Measurements from ENCODE around the gene COL19A1.
"Not testable (repeated sequence)": the region's sequence is repeated elsewhere in the genome, so short reads cannot be mapped to it uniquely, and the experiment has no call there.

COL19A1 gene

DNA sequence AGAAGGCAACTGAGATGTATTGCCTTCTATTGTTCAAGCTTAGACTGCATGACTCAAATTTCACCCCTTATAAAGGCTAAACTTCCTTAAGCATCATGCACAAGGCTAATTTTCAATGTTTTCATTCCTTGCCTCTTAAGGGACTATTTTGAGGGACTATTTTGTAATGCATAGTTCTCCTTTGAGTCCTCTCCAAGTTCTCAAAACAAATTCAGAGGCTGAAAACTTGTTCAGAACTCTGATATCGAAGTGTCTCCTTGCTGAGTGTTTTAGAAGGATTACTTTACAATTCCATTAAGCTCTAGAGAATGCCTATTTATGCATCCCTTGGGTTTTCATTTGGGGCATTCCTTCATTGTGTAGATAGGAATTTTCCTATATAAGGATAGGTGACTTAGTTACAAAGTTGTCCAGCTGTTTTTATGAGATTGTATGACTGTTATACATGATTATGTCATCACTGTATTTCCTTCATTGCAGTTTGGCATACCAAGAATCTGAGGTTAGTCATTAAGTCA, 41.7 kb downstream of the COL19A1 start:
- no peak overlapping the region for H3K9ac ChIP-seq (ENCODE audit: low read length)
- H3K4me3 ChIP-seq (ENCODE audit: low read length), result no peak overlapping the region
- DNase-seq (ENCODE audit: low read depth), result peak; percentile 83
- H3K27me3 ChIP-seq (replicated peaks; ENCODE audit: control insufficient read depth, insufficient read depth, low read length), result no peaks in the 10 kb centered on the region
- H3K36me3 ChIP-seq (ENCODE audit: control insufficient read depth, insufficient read depth, low read length, severe bottlenecking), result no peaks in the 10 kb centered on the region
- no peaks in the 10 kb centered on the region for H3K9me3 ChIP-seq (ENCODE audit: control insufficient read depth, low read length)
- H3K4me1 ChIP-seq (ENCODE audit: control insufficient read depth, insufficient read depth, low read length), result peaks cover 8% of the 10 kb centered on the region

DNA sequence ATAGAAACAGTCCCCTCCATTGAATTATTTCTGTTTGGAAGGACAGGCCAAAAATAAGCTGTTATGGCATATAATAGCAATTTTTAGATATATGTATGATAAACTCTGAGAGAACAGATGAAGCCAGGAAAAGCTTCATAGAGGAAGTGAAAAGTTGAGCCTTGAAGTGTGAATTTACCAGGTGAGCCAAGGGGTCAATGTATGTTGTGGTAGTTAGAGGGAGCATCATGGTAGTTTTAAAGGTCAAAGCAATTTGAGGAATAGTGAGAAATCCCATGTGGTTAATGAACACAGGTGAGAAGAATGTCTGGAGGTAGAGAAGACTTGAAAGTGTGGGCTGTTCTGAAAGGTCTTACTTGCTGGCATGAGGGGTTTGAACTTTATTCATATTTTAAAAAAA, 47.0 kb downstream of the COL19A1 start:
- no peak overlapping the region for H3K4me3 ChIP-seq (ENCODE audit: low read length)
- no peak for DNase-seq (ENCODE audit: low read depth)
- no peaks in the 10 kb centered on the region for H3K36me3 ChIP-seq (ENCODE audit: control insufficient read depth, insufficient read depth, low read length, severe bottlenecking)
- no peaks in the 10 kb centered on the region for H3K9me3 ChIP-seq (ENCODE audit: control insufficient read depth, low read length)
- H3K4me1 ChIP-seq (ENCODE audit: control insufficient read depth, insufficient read depth, low read length), result no peaks in the 10 kb centered on the region
- H3K9ac ChIP-seq (ENCODE audit: low read length), result no peak overlapping the region
- H3K27me3 ChIP-seq (replicated peaks; ENCODE audit: control insufficient read depth, insufficient read depth, low read length), result no peaks in the 10 kb centered on the region

DNA sequence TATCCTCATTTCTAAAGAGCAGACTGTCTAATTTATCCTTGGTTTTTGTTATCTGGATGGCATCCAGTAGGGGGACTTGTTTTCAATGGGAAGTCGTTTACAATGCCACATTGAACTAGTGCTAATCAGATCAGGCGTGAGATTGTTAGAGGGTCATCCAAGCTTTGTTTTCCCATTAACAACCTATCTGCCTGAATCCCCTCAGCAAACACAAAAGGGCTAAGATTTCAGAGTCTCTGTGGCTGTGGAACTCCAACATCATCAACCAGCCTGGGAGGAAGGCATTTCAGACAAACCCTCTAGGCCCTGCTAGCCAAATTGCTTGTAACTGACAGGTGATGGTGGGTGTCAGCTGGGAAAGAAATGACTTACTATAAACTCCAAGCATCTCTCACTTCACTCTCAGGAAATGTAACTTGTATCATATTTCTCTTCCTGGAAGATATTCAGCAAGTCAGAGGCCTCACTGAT, 47.7 kb downstream of the COL19A1 start:
- Histone ChIP-seq H3K27me3 (replicated peaks; ENCODE audit: control insufficient read depth, insufficient read depth, low read length) (no peaks in the 10 kb centered on the region), H3K4me1 (ENCODE audit: control insufficient read depth, insufficient read depth, low read length) (no peaks in the 10 kb centered on the region), H3K9me3 (ENCODE audit: control insufficient read depth, low read length) (no peaks in the 10 kb centered on the region), H3K4me3 (ENCODE audit: low read length) (no peak overlapping the region), H3K9ac (ENCODE audit: low read length) (no peak overlapping the region), H3K36me3 (ENCODE audit: control insufficient read depth, insufficient read depth, low read length, severe bottlenecking) (no peaks in the 10 kb centered on the region)
- no peak for DNase-seq (ENCODE audit: low read depth)

DNA sequence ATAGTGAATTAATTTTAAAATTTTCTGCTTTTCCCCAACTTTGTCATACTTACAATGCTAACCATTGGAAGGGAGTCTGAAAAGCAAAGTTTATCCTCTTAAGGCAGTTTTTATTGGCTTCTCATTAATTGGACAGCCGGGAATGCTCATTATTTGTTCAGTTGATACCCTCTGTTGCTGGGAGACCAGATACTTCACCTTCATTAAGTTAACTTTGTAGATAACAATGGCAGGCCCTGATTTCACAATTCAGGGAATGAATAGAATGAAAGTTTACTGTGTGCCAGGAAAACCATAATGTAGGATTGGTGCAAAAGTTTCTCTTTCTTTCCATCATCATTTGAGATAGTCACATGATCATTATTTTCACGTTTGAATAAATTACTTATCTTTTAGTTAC, 49.0 kb downstream of the COL19A1 start:
- no peaks in the 10 kb centered on the region for H3K27me3 ChIP-seq (replicated peaks; ENCODE audit: control insufficient read depth, insufficient read depth, low read length)
- DNase-seq (ENCODE audit: low read depth), result no peak
- H3K9ac ChIP-seq (ENCODE audit: low read length), result no peak overlapping the region
- no peaks in the 10 kb centered on the region for H3K9me3 ChIP-seq (ENCODE audit: control insufficient read depth, low read length)
- H3K4me1 ChIP-seq (ENCODE audit: control insufficient read depth, insufficient read depth, low read length), result no peaks in the 10 kb centered on the region
- H3K36me3 ChIP-seq (ENCODE audit: control insufficient read depth, insufficient read depth, low read length, severe bottlenecking), result no peaks in the 10 kb centered on the region
- no peak overlapping the region for H3K4me3 ChIP-seq (ENCODE audit: low read length)

DNA sequence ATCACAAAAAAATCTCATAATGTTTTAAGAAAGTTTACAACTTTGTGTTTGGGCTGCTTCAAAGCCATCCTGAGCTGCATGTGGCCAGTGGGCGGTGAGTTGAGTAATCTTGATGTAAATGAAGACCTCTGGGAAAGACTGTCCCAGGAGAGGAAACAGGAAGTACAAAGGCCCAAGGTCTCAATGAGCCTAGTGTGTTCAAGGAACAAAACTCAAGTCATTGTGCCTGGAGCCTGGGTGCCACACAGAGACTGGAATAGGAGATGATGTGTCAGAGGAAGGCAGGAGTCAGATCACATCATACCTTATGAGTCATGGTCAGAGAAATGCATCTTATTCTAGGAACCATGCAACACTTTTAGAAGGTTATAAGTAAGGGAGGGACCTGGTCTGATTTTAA, 51.5 kb downstream of the COL19A1 start:
- no peak overlapping the region for H3K4me3 ChIP-seq (ENCODE audit: low read length)
- no peaks in the 10 kb centered on the region for H3K27me3 ChIP-seq (replicated peaks; ENCODE audit: control insufficient read depth, insufficient read depth, low read length)
- peak; percentile 67 for DNase-seq (ENCODE audit: low read depth)
- H3K4me1 ChIP-seq (ENCODE audit: control insufficient read depth, insufficient read depth, low read length), result no peaks in the 10 kb centered on the region
- no peak overlapping the region for H3K9ac ChIP-seq (ENCODE audit: low read length)
- H3K36me3 ChIP-seq (ENCODE audit: control insufficient read depth, insufficient read depth, low read length, severe bottlenecking), result no peaks in the 10 kb centered on the region
- H3K9me3 ChIP-seq (ENCODE audit: control insufficient read depth, low read length), result no peaks in the 10 kb centered on the region

DNA sequence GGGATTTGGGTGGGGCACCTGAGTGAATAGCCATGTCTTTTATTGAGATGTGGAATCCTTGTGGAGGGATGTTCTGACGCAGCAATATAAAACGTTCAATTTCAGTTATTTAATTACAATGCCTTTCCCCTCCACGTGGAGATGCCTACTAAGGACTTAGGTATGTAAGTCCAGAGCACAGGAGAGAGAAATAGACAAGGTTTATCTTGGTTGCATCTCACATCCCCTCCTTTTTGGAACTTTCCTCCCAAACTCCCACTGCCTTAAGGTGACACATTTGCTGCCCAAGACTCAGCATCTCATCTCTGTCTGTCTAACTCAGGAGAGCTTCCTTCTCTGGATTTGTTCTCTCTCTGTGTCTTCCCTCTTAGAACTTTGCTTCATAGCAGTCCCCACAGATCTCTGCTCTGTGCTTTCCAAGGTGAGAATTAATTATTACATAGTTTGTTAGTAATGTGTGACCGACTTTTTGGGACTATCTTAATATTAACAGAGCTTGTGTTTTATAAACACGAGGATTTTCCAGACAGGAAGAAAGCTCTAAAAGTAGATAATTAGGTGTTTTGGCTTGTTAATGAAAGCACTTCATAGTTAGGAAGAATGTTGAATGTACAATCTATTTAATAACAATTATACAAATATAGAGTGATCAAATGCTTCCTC, 52.6 kb downstream of the COL19A1 start:
- Histone ChIP-seq H3K9ac (ENCODE audit: low read length) (no peak overlapping the region), H3K36me3 (ENCODE audit: control insufficient read depth, insufficient read depth, low read length, severe bottlenecking) (no peaks in the 10 kb centered on the region), H3K9me3 (ENCODE audit: control insufficient read depth, low read length) (no peaks in the 10 kb centered on the region), H3K4me3 (ENCODE audit: low read length) (no peak overlapping the region), H3K27me3 (replicated peaks; ENCODE audit: control insufficient read depth, insufficient read depth, low read length) (no peaks in the 10 kb centered on the region), H3K4me1 (ENCODE audit: control insufficient read depth, insufficient read depth, low read length) (no peaks in the 10 kb centered on the region)
- no peak for DNase-seq (ENCODE audit: low read depth)

DNA sequence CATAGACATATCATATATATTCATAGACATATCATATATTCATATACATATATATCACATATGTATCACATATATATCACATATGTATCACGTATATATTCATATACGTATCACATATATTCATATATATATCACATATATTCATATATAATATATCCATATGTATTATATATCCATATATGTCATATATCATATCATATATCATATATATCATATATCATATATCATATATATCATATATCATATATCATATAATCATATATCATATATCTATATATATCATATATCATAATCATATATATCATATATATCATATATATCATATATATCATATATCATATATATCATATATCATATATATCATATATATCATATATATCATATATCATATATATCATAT, 54.7 kb downstream of the COL19A1 start:
- not testable (repeated sequence) for H3K9me3 ChIP-seq (ENCODE audit: control insufficient read depth, low read length); H3K9ac ChIP-seq (ENCODE audit: low read length); H3K4me1 ChIP-seq (ENCODE audit: control insufficient read depth, insufficient read depth, low read length); H3K4me3 ChIP-seq (ENCODE audit: low read length); H3K36me3 ChIP-seq (ENCODE audit: control insufficient read depth, insufficient read depth, low read length, severe bottlenecking); DNase-seq (ENCODE audit: low read depth); H3K27me3 ChIP-seq (replicated peaks; ENCODE audit: control insufficient read depth, insufficient read depth, low read length)

DNA sequence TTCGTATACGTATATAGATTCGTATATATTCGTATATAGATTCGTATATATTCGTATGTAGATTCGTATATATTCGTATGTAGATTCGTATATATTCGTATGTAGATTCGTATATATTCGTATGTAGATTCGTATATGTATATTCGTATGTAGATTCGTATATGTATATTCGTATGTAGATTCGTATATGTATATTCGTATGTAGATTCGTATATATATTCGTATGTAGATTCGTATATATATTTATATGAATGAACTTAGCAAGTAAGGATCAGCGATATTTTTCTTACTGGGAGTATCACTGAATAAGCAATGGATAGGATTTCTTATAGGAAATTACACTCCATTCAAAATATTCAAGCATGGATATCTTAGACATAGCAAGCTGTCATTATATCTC, 55.3 kb downstream of the COL19A1 start:
- H3K4me1 ChIP-seq (ENCODE audit: control insufficient read depth, insufficient read depth, low read length); H3K36me3 ChIP-seq (ENCODE audit: control insufficient read depth, insufficient read depth, low read length, severe bottlenecking); H3K9me3 ChIP-seq (ENCODE audit: control insufficient read depth, low read length); H3K27me3 ChIP-seq (replicated peaks; ENCODE audit: control insufficient read depth, insufficient read depth, low read length); H3K4me3 ChIP-seq (ENCODE audit: low read length); H3K9ac ChIP-seq (ENCODE audit: low read length); DNase-seq (ENCODE audit: low read depth): not testable (repeated sequence)

DNA sequence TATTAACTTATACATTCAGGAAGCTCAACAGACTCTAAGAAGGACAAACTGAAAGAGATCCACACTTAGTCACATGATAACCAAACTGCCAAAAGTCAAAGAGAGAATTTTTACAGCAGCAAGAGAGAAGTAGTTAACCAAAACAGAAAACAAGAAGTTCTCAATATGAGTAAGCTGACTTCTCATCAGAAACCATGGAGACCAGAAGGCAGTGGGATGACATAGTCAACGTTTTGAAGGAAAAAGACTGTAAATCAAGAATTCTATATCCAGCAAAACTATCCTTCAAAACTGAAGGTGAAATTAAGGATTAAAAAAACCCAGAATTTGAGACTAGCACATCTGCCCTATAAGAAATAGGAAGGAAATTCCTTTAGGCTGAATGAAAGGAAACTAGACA, 60.4 kb downstream of the COL19A1 start:
- H3K4me1 ChIP-seq (ENCODE audit: control insufficient read depth, insufficient read depth, low read length), result no peaks in the 10 kb centered on the region
- H3K9ac ChIP-seq (ENCODE audit: low read length), result no peak overlapping the region
- H3K9me3 ChIP-seq (ENCODE audit: control insufficient read depth, low read length), result peaks cover 22% of the 10 kb centered on the region
- no peak overlapping the region for H3K4me3 ChIP-seq (ENCODE audit: low read length)
- H3K27me3 ChIP-seq (replicated peaks; ENCODE audit: control insufficient read depth, insufficient read depth, low read length), result no peaks in the 10 kb centered on the region
- no peak for DNase-seq (ENCODE audit: low read depth)
- H3K36me3 ChIP-seq (ENCODE audit: control insufficient read depth, insufficient read depth, low read length, severe bottlenecking), result no peaks in the 10 kb centered on the region

DNA sequence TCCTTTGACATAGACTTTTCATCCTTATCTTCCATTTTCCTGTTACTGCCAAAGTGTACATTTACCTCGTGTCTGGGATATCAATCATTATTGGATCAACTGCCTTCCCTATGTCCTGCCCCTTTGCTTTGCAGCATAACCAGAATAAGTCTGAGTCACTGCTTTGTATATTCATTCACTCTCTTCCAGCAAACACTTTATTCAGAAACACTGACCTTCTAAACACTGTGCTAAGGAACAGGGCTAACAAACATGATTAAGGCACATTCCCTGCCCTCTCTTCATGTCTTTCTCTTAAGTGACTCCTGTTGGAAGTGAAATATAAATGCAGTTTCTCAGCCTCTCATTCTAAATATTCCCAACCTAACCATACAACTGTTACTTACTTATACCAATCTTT, 66.9 kb downstream of the COL19A1 start:
- Histone ChIP-seq H3K36me3 (ENCODE audit: control insufficient read depth, insufficient read depth, low read length, severe bottlenecking) (no peaks in the 10 kb centered on the region), H3K4me3 (ENCODE audit: low read length) (no peak overlapping the region), H3K4me1 (ENCODE audit: control insufficient read depth, insufficient read depth, low read length) (peaks cover 8% of the 10 kb centered on the region), H3K9ac (ENCODE audit: low read length) (no peak overlapping the region), H3K27me3 (replicated peaks; ENCODE audit: control insufficient read depth, insufficient read depth, low read length) (no peaks in the 10 kb centered on the region), H3K9me3 (ENCODE audit: control insufficient read depth, low read length) (no peaks in the 10 kb centered on the region)
- DNase-seq (ENCODE audit: low read depth), result peak; percentile 50

DNA sequence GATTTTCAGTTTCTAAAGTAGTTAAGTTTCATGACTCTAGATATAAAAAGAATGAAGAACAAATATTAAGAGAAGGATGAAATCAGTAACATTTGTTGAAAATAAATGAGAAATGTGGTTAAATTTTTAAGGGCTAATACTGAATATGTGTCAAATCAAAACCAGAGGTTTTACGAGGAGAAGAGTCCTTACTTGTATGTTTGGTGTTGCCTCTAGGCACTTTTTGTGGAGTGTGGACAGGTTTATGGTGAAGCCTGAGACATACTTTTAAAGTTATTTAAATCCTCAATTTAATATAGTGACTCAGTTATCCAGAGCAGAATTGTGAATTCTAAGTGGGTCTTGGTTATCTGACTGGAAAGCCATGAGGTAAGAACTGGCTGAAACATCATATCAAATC, 68.7 kb downstream of the COL19A1 start:
- Histone ChIP-seq H3K36me3 (ENCODE audit: control insufficient read depth, insufficient read depth, low read length, severe bottlenecking) (no peaks in the 10 kb centered on the region), H3K9ac (ENCODE audit: low read length) (no peak overlapping the region), H3K4me1 (ENCODE audit: control insufficient read depth, insufficient read depth, low read length) (peaks cover 8% of the 10 kb centered on the region), H3K27me3 (replicated peaks; ENCODE audit: control insufficient read depth, insufficient read depth, low read length) (no peaks in the 10 kb centered on the region), H3K9me3 (ENCODE audit: control insufficient read depth, low read length) (no peaks in the 10 kb centered on the region), H3K4me3 (ENCODE audit: low read length) (no peak overlapping the region)
- no peak for DNase-seq (ENCODE audit: low read depth)
